GM23338 (cell line): ENCODE data around the gene RCVRN. TPM values are rescaled to one million over a fixed set of nuclear protein-coding genes. Genes with fewer than 3 reads are reported as not detected.

Source experiments
- ATAC-seq: fragments of 200-7000 bp; cut with Tn5 transposase; 3 replicates; pipeline ENCODE4 v1.9.1; 2020
- DNase-seq: peaks from one replicate; pipeline ENCODE4 v3.0.0-alpha.2; 2015; ENCODE audit warnings: low spot score
- H2AFZ ChIP-seq: fragments of 200-600 bp; sonication (generic); 2 replicates; pipeline ENCODE4 v1.8.0; 2016; ENCODE audit warnings: antibody characterized with exemption, mild to moderate bottlenecking, moderate library complexity
- H3F3A ChIP-seq: fragments of 200-600 bp; sonication (generic); replicated peaks from 2 replicates; pipeline ENCODE4 v1.8.0; 2017; ENCODE audit warnings: antibody characterized with exemption, mixed run types, low read depth
- H3K27ac ChIP-seq: fragments of 200-600 bp; sonication (generic); 2 replicates; pipeline ENCODE4 v1.6.1; 2016; ENCODE audit warnings: low read depth
- H3K27me3 ChIP-seq: fragments of 200-600 bp; sonication (generic); 2 replicates; pipeline ENCODE4 v1.8.0; 2016; ENCODE audit warnings: mild to moderate bottlenecking, mixed run types, moderate library complexity; ENCODE audit not compliant: insufficient read depth
- H3K36me3 ChIP-seq: fragments of 200-600 bp; sonication (generic); 2 replicates; pipeline ENCODE4 v1.8.0; 2016; ENCODE audit warnings: mild to moderate bottlenecking; ENCODE audit not compliant: insufficient read depth
- H3K4me1 ChIP-seq: fragments of 200-600 bp; sonication (generic); 2 replicates; pipeline ENCODE4 v1.8.0; 2016; ENCODE audit warnings: mild to moderate bottlenecking, moderate library complexity; ENCODE audit not compliant: insufficient read depth
- H3K4me2 ChIP-seq: fragments of 200-600 bp; sonication (generic); 2 replicates; pipeline ENCODE4 v1.7.1; 2017; ENCODE audit warnings: mixed run types
- H3K4me3 ChIP-seq: fragments of 200-600 bp; sonication (generic); 2 replicates; pipeline ENCODE4 v1.6.1; 2016; ENCODE audit warnings: mixed run types
- H3K79me2 ChIP-seq: fragments of 200-600 bp; sonication (generic); replicated peaks from 2 replicates; pipeline ENCODE4 v1.8.0; 2017; ENCODE audit warnings: mild to moderate bottlenecking; ENCODE audit not compliant: insufficient read depth
- H3K9me2 ChIP-seq: fragments of 200-600 bp; sonication (generic); 2 replicates; pipeline ENCODE4 v1.8.0; 2017; ENCODE audit not compliant: insufficient read depth
- H4K20me1 ChIP-seq: fragments of 200-600 bp; sonication (generic); replicated peaks from 2 replicates; pipeline ENCODE4 v1.8.0; 2017; ENCODE audit warnings: mild to moderate bottlenecking; ENCODE audit not compliant: insufficient read depth
- H3K27ac Mint-ChIP-seq: 2 replicates; pipeline ENCODE4 v1.8.0; 2020; ENCODE audit warnings: inconsistent platforms, mild to moderate bottlenecking, moderate library complexity, mixed read lengths
- H3K27me3 Mint-ChIP-seq: 3 replicates; pipeline ENCODE4 v1.8.0; 2022; ENCODE audit warnings: low read depth, mild to moderate bottlenecking, moderate library complexity, mixed read lengths, inconsistent platforms; ENCODE audit not compliant: insufficient read depth, poor library complexity
- H3K36me3 Mint-ChIP-seq: 3 replicates; pipeline ENCODE4 v1.8.0; 2021; ENCODE audit warnings: low read depth, mild to moderate bottlenecking, inconsistent platforms, moderate library complexity, mixed read lengths
- H3K4me1 Mint-ChIP-seq: 3 replicates; pipeline ENCODE4 v1.8.0; 2020; ENCODE audit warnings: mild to moderate bottlenecking, inconsistent platforms, mixed read lengths
- H3K4me3 Mint-ChIP-seq: 3 replicates; pipeline ENCODE4 v1.8.0; 2021; ENCODE audit warnings: moderate library complexity, mild to moderate bottlenecking, inconsistent platforms, mixed read lengths
- H3K9me3 Mint-ChIP-seq: 3 replicates; pipeline ENCODE4 v1.8.0; 2020; ENCODE audit warnings: moderate library complexity, mild to moderate bottlenecking, inconsistent platforms, mixed read lengths
- EZH2 ChIP-seq: fragments of 200-600 bp; sonication (generic); IDR thresholded peaks from one replicate; pipeline ENCODE4 v1.8.0; 2017; ENCODE audit warnings: antibody characterized with exemption, mild to moderate bottlenecking, low read depth; ENCODE audit not compliant: unreplicated experiment
- POLR2AphosphoS5 ChIP-seq: IDR thresholded peaks from 2 replicates; pipeline ENCODE4 v1.6.1; 2016; ENCODE audit warnings: antibody characterized with exemption, low read depth
- ZNF331 ChIP-seq: fragments of 250-450 bp; sonication (Bioruptor Pico); IDR thresholded peaks from 2 replicates; pipeline ENCODE4 v1.5.0; 2020; ENCODE audit warnings: low read depth, mild to moderate bottlenecking, moderate library complexity
- ZNF462 ChIP-seq: fragments of 250-450 bp; sonication (Bioruptor Pico); IDR thresholded peaks from 2 replicates; pipeline ENCODE4 v1.5.0; 2020; ENCODE audit warnings: mild to moderate bottlenecking, moderate library complexity
- polyA plus RNA-seq: library from polyadenylated mRNA; unstranded; fragments of >200 nt; fragmentation: Nextera tagmentation; extraction: Ambion mirVana; gene quantifications from 2 replicates; pipeline ENCODE4 v1.2.1, GENCODE V29; 2016
- total RNA-seq: library from RNA; depleted of rRNA; stranded (reverse); fragments of >200 nt; shearing (Covaris generic); gene quantifications from 2 replicates; pipeline ENCODE4 v1.2.3, GENCODE V29; 2014

The RCVRN gene
- total and polyA plus RNA-seq, 2 experiments from 2014 or later: not detected

- TF ChIP-seq ZNF462 (no peak), POLR2AphosphoS5 (no peak)
These were observed 42.9 kb downstream of the RCVRN start (continued) for GRCh38 chr17:9862220-9862619.

- Histone ChIP-seq H2AFZ (no peak overlapping the region), H3K9me2 (peaks cover 11% of the 10 kb centered on the region; the same call in 1 of the 2 replicates), H3K4me2 (no peak overlapping the region), H3K27me3 (no peaks in the 10 kb centered on the region), H3K79me2 (no peaks in the 10 kb centered on the region), H3K36me3 (no peaks in the 10 kb centered on the region), H4K20me1 (no peaks in the 10 kb centered on the region), H3K4me1 (no peaks in the 10 kb centered on the region), H3F3A (no peaks in the 10 kb centered on the region), H3K4me3 (no peak overlapping the region), H3K27ac (no peak overlapping the region)
- Mint-ChIP-seq H3K27ac (no peak overlapping the region), H3K36me3 (no peaks in the 10 kb centered on the region), H3K9me3 (peaks cover 16% of the 10 kb centered on the region; the same call in 2 of the 3 replicates), H3K27me3 (peaks cover 2% of the 10 kb centered on the region), H3K4me3 (no peak overlapping the region), H3K4me1 (no peaks in the 10 kb centered on the region)
- DNase-seq: no peak
- no peak for ATAC-seq
- TF ChIP-seq ZNF462 (no peak), EZH2 (no peak), ZNF331 (CRISPR knock-in tag) (no peak)
These were observed 44.2 kb downstream of the RCVRN start for GRCh38 chr17:9860851-9861250.
